GM12801 (cell line): Measurements from ENCODE around the gene NR2E3.

Experiments
- CTCF ChIP-seq: IDR thresholded peaks from one replicate; pipeline ENCODE4 v1.5.1; 2011; ENCODE audit warnings: control low read depth; ENCODE audit not compliant: insufficient read length; ENCODE audit errors: extremely low read depth

The NR2E3 gene

GRCh38 chr15:71784719-71785118 is 25.6 kb upstream of the NR2E3 start:
- no peak for TF ChIP-seq CTCF

GRCh38 chr15:71785996-71786395 is 24.4 kb upstream of the NR2E3 start:
- TF ChIP-seq CTCF, result no peak

- TF ChIP-seq CTCF, result no peak
Measured at GRCh38 chr15:71786673-71787072, 23.7 kb upstream of the NR2E3 start.

- TF ChIP-seq CTCF, result no peak
Measured at GRCh38 chr15:71788646-71789579, 21.4 kb upstream of the NR2E3 start.

- TF ChIP-seq CTCF, result no peak
Measured at GRCh38 chr15:71789616-71790015, 20.7 kb upstream of the NR2E3 start.

- no peak for TF ChIP-seq CTCF
Measured at GRCh38 chr15:71790081-71790480, 20.3 kb upstream of the NR2E3 start.

GRCh38 chr15:71791975-71792374 is 18.4 kb upstream of the NR2E3 start:
- TF ChIP-seq CTCF, result no peak
